HUES6 (cell line): ENCODE results near the gene IFI30.

Source experiments
- H3K27ac ChIP-seq: 2 replicates; pipeline ENCODE4 v1.7.0; 2013; ENCODE audit warnings: low read depth, mild to moderate bottlenecking, low read length, inconsistent platforms
- H3K27me3 ChIP-seq: 2 replicates; pipeline ENCODE4 v1.6.1; 2013; ENCODE audit warnings: low read length; ENCODE audit not compliant: control insufficient read depth, insufficient read depth
- H3K36me3 ChIP-seq: 2 replicates; pipeline ENCODE4 v1.6.1; 2013; ENCODE audit warnings: low read length; ENCODE audit not compliant: control insufficient read depth, insufficient read depth
- H3K4me1 ChIP-seq: 2 replicates; pipeline ENCODE4 v1.6.1; 2013; ENCODE audit warnings: low read length; ENCODE audit not compliant: control insufficient read depth, insufficient read depth
- H3K4me3 ChIP-seq: 2 replicates; pipeline ENCODE4 v1.5.1; 2013; ENCODE audit warnings: low read depth, low read length
- H3K9ac ChIP-seq: one replicate; pipeline ENCODE4 v1.6.1; 2013; ENCODE audit warnings: mild to moderate bottlenecking, low read length
- H3K9me3 ChIP-seq: 2 replicates; pipeline ENCODE4 v1.6.1; 2013; ENCODE audit warnings: low read depth, low read length; ENCODE audit not compliant: control insufficient read depth, insufficient read depth

Gene IFI30

GRCh38 chr19:18174983-18175382, 1.4 kb downstream of the IFI30 start:
- no peak overlapping the region for H3K9ac ChIP-seq
- H3K9me3 ChIP-seq, result no peaks in the 10 kb centered on the region
- H3K27ac ChIP-seq, result no peak overlapping the region
- peaks cover 14% of the 10 kb centered on the region for H3K36me3 ChIP-seq
- H3K4me3 ChIP-seq, result no peak overlapping the region; the same call in 1 of the 2 replicates
- H3K4me1 ChIP-seq, result peaks cover 9% of the 10 kb centered on the region; the same call in 1 of the 2 replicates
- peaks cover 16% of the 10 kb centered on the region for H3K27me3 ChIP-seq

GRCh38 chr19:18176367-18177310, 3.0 kb downstream of the IFI30 start:
- peaks cover 16% of the 10 kb centered on the region for H3K27me3 ChIP-seq
- H3K27ac ChIP-seq, result no peak overlapping the region
- no peak overlapping the region for H3K9ac ChIP-seq
- H3K4me1 ChIP-seq, result peaks cover 9% of the 10 kb centered on the region; the same call in 1 of the 2 replicates
- H3K4me3 ChIP-seq, result no peak overlapping the region
- H3K9me3 ChIP-seq, result no peaks in the 10 kb centered on the region
- H3K36me3 ChIP-seq, result peaks cover 8% of the 10 kb centered on the region; the same call in 1 of the 2 replicates

- Histone ChIP-seq H3K27me3 (peaks cover 5% of the 10 kb centered on the region), H3K9me3 (no peaks in the 10 kb centered on the region), H3K4me1 (peaks cover 2% of the 10 kb centered on the region; the same call in 1 of the 2 replicates), H3K4me3 (no peak overlapping the region), H3K36me3 (peaks cover 8% of the 10 kb centered on the region; the same call in 1 of the 2 replicates), H3K9ac (no peak overlapping the region), H3K27ac (no peak overlapping the region)
Observed at GRCh38 chr19:18179957-18180356, 6.3 kb downstream of the IFI30 start.

- Histone ChIP-seq H3K9ac (no peak overlapping the region), H3K4me1 (peaks cover 7% of the 10 kb centered on the region), H3K27me3 (no peaks in the 10 kb centered on the region), H3K36me3 (no peaks in the 10 kb centered on the region), H3K9me3 (no peaks in the 10 kb centered on the region), H3K27ac (no peak overlapping the region), H3K4me3 (no peak overlapping the region)
Observed at GRCh38 chr19:18183529-18183928, 9.9 kb downstream of the IFI30 start.

GRCh38 chr19:18185538-18185937, 11.9 kb downstream of the IFI30 start:
- Histone ChIP-seq H3K4me3 (no peak overlapping the region), H3K9ac (peak overlapping the region; percentile 57), H3K4me1 (peaks cover 7% of the 10 kb centered on the region), H3K27me3 (no peaks in the 10 kb centered on the region), H3K36me3 (no peaks in the 10 kb centered on the region), H3K9me3 (no peaks in the 10 kb centered on the region), H3K27ac (peak overlapping the region; percentile 67; the same call in 1 of the 2 replicates)

- H3K27ac ChIP-seq, result no peak overlapping the region
- peaks cover 3% of the 10 kb centered on the region; the same call in 1 of the 2 replicates for H3K36me3 ChIP-seq
Observed at GRCh38 chr19:18190278-18190677, 16.7 kb downstream of the IFI30 start.

GRCh38 chr19:18191640-18192062, 18.0 kb downstream of the IFI30 start:
- no peak overlapping the region for H3K27ac ChIP-seq
- H3K9ac ChIP-seq, result no peak overlapping the region
- H3K27me3 ChIP-seq, result no peaks in the 10 kb centered on the region
- H3K9me3 ChIP-seq, result no peaks in the 10 kb centered on the region
- peaks cover 13% of the 10 kb centered on the region for H3K36me3 ChIP-seq
- H3K4me1 ChIP-seq, result peaks cover 17% of the 10 kb centered on the region
- no peak overlapping the region for H3K4me3 ChIP-seq

More at GRCh38 chr19:18190278-18190677, 16.7 kb downstream of the IFI30 start:
- Histone ChIP-seq H3K9ac (no peak overlapping the region), H3K9me3 (no peaks in the 10 kb centered on the region), H3K27me3 (no peaks in the 10 kb centered on the region), H3K4me3 (no peak overlapping the region), H3K4me1 (peaks cover 23% of the 10 kb centered on the region)

GRCh38 chr19:18192673-18193387, 19.2 kb downstream of the IFI30 start, which contains the start of gene MPV17L2:
MPV17L2 (plus strand) TSS chr19:18193218; CDS start chr19:18193282, 64 bp downstream.
- Histone ChIP-seq H3K27ac (no peak within 1 kb of the TSS; the same call in 1 of the 2 replicates), H3K36me3 (peaks cover 20% of the 10 kb centered on the region), H3K9ac (peak within 1 kb of the TSS; percentile 74), H3K27me3 (no peaks in the 10 kb centered on the region), H3K9me3 (no peaks in the 10 kb centered on the region), H3K4me3 (peak within 1 kb of the TSS; percentile 88), H3K4me1 (peaks cover 17% of the 10 kb centered on the region)

- Histone ChIP-seq H3K9ac (peak overlapping the region; percentile 74), H3K9me3 (no peaks in the 10 kb centered on the region), H3K4me1 (peaks cover 17% of the 10 kb centered on the region), H3K36me3 (peaks cover 28% of the 10 kb centered on the region), H3K27ac (no peak overlapping the region; the same call in 1 of the 2 replicates), H3K4me3 (peak overlapping the region; percentile 88), H3K27me3 (no peaks in the 10 kb centered on the region)
Observed at GRCh38 chr19:18193388-18194180, 20.0 kb downstream of the IFI30 start.

GRCh38 chr19:18194181-18194530, 20.5 kb downstream of the IFI30 start:
- H3K36me3 ChIP-seq, result peaks cover 34% of the 10 kb centered on the region
- H3K27me3 ChIP-seq, result no peaks in the 10 kb centered on the region
- H3K27ac ChIP-seq, result no peak overlapping the region
- H3K9me3 ChIP-seq, result no peaks in the 10 kb centered on the region
- peaks cover 17% of the 10 kb centered on the region for H3K4me1 ChIP-seq
- peak overlapping the region; percentile 74 for H3K9ac ChIP-seq
- H3K4me3 ChIP-seq, result peak overlapping the region; percentile 88
